ENCODE measurements around the gene LCORL.
"Not testable (repeated sequence)": the region's sequence is repeated elsewhere in the genome, so short reads cannot be mapped to it uniquely, and the experiment has no call there.

The LCORL gene

DNA sequence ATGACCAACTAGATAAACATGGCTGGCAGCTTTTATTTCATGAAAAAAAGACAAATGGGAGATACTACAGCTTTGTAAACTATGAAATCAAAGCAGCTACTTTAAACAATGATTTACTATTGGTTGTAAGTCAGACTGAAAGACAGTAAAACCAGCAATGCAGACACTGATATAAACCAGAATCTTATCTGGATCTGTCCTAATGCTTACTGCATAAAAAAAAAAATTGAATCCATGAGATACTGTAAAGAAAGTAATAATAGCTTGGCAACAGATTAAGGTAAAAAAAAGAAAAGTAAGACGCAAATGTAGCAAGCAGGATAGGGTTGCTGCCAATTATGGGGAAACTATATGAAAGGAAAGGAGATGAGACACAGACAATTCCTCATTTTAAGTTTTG, 7.3 kb downstream of the LCORL start:
- no peak for FAIRE-seq

- FAIRE-seq: no peak
These were observed 8.6 kb downstream of the LCORL start for GRCh38 chr4:18012807-18013462.

DNA sequence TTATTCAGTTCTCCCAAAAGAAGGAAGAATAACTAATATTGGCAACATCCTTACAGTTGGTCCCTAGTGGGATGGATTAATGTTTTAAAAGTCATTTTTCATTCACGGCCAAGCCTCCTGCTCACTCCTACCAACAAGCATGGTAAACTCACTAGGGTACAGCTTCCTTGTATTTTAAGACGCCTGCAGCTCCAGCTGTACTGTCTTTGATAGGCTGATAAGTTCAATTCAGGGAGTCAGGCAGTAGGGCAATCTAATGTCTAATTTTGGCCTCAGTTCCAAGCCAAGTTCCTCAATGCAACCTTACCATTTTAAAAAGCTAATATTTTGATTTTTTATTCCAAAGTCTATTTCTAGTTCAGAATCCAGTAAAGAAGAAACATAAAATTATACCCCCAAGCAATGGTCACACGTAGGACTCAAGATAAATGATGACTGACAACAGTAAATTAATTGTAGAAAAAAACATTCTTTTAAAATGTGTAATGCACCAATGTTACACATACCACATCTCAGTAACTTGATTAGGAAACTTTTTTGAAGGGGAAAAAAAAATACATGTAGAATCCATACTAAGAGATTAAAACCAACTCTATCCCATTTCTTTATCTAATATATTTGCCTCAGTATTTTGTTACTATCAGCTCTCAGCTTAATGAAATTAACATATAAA, 9.3 kb downstream of the LCORL start:
- FAIRE-seq: no peak

DNA sequence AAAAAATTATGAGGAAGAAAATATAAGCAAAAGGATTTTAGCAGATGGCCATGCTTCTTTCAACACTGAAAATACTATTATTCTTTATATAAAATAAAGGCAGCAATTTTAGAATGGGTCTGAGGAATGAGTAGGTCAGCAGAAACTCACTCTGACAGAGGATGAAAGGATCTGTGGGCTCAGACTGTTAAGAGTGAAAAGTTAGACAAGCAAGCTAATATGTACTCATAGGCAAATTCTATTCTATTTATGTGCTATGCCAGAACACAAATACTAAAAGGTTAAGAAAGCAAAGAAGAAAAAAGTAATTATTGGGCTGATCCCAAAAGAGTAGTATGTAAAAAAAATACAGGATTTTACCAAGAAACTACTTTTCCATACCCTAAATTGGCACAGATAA, 13.9 kb downstream of the LCORL start:
- FAIRE-seq: no peak

GRCh38 chr4:18006432-18006831, 15.1 kb downstream of the LCORL start:
- not testable (repeated sequence) for FAIRE-seq

DNA sequence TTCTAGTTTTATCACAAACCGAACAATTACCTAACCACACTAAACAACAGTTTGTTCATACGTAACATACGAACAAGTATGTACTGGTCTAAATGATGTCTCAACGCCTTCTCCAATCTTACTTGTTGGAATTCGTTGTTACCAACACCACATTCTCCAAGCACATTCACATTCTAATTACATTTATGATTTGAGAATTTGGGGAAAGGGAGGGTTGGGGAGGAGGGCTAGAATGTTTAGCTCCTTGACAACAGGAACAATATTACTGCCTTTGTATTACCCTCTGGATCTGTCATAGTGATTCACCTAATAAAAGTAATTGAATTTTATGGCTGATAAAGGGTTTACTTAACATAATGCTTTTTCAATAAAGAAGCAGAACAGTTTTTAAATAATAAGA, 24.4 kb downstream of the LCORL start:
- FAIRE-seq: no peak

DNA sequence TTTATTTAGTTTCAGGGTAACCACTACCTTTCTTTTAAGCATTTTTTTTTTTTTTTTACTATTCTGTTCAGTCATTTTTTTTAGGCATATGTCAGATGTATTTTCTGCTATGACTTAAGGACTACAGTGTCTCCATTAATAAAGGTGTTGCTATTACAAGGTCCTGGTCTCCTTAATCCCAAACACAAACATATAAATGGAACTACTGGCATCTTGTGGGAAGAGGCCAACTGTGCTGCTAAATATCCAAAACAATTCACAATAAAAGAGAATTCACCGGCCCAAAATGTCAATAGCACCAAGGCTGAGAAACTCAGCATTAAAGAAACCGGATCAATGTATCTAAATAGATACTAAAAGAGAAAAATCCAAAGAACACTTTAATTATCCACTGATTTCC, 26.4 kb downstream of the LCORL start:
- FAIRE-seq: no peak

- no peak for FAIRE-seq
These were observed 35.7 kb downstream of the LCORL start for GRCh38 chr4:17985832-17986231.

- FAIRE-seq: no peak
These were observed 40.5 kb downstream of the LCORL start for GRCh38 chr4:17981063-17981462.

GRCh38 chr4:17968721-17969120, 52.8 kb downstream of the LCORL start:
- no peak for FAIRE-seq

DNA sequence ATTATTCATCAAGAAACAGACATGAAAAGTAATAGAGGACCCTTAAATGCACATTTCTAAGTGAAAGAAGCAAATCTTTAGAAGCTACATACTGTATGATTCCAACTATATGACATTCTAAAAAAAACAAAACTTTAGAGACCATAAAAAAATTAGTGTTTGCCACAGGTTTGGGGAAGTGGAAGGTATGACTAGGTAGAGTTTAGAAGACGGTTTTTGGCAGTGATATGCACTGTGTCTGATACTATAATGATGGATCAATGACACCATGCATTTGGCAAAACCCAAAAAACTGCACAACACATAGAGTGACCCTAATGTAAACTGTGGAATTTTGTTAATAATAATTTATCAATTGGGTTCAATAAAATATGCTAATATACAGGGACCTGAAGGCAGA, 54.5 kb downstream of the LCORL start:
- no peak for FAIRE-seq

DNA sequence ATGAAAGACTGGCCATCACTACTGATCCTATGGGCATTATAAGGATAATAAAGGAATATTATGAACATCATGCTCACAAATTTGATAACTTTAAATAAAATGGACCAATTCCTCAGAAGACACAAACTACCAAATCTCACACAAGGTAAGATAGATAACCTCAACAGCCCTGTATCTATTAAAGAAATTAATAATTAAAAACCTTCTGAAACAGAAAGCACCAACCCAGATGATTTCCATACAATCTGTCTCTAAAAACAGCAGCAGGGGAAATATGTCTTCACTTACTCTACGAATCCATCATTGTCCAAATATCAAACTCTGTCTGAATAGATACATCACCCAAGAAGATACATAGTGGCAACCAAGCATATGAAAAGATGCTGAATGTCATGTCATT, 55.2 kb downstream of the LCORL start:
- FAIRE-seq: no peak

- FAIRE-seq: no peak
These were observed 57.0 kb downstream of the LCORL start for GRCh38 chr4:17964576-17964975.

DNA sequence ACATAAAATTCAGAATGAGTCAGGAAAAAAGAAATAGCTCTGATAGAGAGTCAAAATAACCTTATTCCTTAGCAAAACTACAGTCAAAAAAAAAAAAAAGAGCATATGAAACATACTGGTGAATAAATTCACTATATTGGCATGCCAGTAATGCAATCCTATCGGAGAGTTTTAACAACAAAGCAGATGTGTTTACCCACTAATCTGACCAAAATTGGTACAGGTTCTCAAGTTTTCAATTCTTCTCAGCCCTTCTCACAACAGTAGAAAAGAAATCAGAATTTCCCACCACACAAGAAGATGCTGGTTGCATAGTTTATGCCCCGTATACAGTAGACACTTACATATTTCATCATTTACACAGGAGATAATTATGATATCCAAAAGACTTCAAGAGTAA, 59.4 kb downstream of the LCORL start:
- no peak for FAIRE-seq

DNA sequence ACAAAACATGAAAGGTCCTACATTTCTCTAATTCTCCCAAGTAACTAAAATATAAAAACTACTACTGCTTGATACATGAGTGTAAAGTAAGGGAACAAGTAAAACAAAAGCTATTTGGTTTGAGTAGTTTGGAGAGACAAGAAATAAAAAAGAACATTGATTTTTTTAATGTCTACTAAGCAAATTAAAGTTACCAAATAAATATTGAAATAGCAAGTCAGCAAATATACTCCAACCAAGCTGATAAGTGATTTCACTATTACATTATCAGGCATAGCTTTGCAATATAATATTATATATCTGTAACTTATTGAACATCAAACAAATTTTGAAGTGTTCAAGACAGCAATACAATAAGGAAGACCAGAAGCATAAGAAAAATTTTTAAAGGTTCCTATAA, 60.3 kb downstream of the LCORL start:
- FAIRE-seq: no peak

- no peak for FAIRE-seq
These were observed 63.4 kb downstream of the LCORL start for GRCh38 chr4:17958181-17958580.

- FAIRE-seq: no peak
These were observed 63.9 kb downstream of the LCORL start for GRCh38 chr4:17957688-17958087.

GRCh38 chr4:17956245-17956644, 65.3 kb downstream of the LCORL start:
- FAIRE-seq: no peak

DNA sequence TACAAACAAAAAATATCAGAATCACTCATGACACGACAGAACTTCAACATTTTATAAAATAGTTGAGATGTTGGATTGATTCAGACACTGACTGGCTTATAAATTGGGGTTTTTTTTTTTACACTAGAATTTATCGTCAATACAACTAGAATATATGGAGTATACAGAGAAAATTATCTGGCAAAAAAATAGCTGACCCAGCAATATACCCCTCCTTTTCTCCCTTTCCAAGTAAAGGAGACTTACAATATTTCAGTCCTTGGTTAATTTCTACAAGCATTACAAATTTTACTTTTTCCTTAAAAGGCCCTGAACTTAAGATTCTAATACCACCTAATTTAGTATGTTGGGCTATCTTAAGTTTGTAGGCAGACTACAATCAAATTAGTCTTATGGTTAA, 76.3 kb downstream of the LCORL start:
- FAIRE-seq: no peak

DNA sequence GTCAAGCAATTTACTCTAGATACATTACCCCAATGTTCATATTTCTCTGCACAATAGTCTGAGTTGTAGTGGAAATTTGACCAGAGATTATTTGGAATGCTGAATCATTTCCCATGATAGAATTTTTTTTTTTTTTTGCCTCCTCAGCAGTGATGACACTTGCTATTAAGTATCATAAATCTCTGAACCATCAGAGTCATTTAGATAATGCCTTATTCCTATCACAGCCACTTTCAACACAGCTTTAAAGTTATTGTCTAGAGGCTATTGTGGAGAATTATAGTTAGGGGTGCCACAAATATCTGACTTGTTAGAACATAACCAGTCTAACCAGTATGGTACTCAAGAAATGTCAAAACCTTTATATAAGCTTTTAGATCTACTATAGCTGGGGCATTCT, 79.8 kb downstream of the LCORL start:
- FAIRE-seq: no peak

DNA sequence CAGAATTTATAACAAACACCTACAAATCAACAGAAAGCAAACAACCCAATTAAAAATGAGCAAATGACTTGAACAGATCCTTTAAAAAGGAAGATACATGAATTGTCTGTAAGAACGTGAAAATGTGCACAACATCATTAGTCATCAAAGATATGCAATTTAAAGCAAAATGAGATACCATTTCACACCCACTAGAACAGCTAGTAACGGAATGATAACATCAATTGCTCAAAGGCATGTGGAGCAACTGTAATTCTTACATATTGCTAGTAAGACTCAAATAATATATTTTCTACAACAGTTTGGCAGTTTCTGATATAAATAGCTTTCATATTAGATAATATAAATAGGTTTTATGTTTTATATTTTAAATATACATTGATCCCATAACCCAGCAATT, 82.5 kb downstream of the LCORL start:
- FAIRE-seq: no peak

GRCh38 chr4:17934286-17934685, 87.3 kb downstream of the LCORL start:
- FAIRE-seq: no peak

DNA sequence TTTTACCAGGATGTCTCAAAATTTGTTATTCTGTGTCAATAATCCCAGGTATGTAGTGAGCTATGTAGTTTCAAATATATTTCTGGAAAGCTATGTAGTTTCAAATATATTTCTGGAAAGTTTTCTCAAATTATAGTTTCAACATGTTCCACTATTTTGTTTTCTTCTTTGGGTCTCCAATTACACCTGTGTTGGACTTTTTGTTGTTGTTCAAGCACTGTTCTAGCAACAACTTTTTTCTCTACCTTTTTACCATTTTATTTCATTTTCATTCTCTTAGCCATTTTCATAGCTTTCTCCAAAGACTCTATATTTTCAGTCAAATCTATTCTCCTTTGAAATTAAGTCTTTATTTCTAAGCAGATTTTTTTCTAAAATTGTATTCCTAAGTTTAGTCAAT, 88.4 kb downstream of the LCORL start:
- FAIRE-seq: no peak

- FAIRE-seq: no peak
These were observed 89.5 kb downstream of the LCORL start for GRCh38 chr4:17932041-17932440.

DNA sequence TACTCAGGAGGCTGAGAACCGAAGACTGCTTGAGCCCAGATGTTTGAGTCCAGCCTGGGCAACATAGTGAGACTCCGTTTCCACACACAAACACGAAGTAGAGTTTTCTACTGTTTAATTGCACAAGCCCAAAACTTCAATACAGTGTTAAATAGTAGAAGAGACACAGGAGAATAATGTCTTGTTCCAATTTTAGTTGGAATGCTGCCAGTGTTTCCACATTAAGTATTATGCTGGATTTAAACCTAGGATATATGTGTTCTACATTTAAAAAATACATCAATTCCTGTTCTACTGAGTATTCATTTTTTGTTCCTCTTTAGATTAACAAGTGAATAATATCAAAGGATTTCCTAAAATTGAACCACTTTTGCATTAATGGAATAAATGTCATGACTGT, 91.3 kb downstream of the LCORL start:
- FAIRE-seq: no peak

Data from G401.6 (cell line).